Endometrial microvascular endothelial cells (primary cell): ENCODE measurements around the gene CRY2. TPM values are rescaled to one million over a fixed set of nuclear protein-coding genes. Genes with fewer than 3 reads are reported as not detected.

Experiments used
- in situ Hi-C: cut with HindIII; loops from 2 replicates; pipeline ENCODE4 v1.10.0; 2017; ENCODE audit warnings: low sequenced_read_pairs, low pct_unique_long_range_greater_than_20kb; ENCODE audit errors: inconsistent ontology term
- total RNA-seq: library from RNA; depleted of rRNA; stranded (reverse); fragments of >200 nt; gene quantifications from one replicate; pipeline ENCODE4 v1.2.3, GENCODE V29; 2015; ENCODE audit errors: inconsistent ontology term

The CRY2 gene
- total RNA-seq, 1 donor from 2014 or later, result 11.1 TPM

- in situ Hi-C loops, result no loop called here
Measured at GRCh38 chr11:45843158-45843924, 3.9 kb upstream of the CRY2 start.

DNA sequence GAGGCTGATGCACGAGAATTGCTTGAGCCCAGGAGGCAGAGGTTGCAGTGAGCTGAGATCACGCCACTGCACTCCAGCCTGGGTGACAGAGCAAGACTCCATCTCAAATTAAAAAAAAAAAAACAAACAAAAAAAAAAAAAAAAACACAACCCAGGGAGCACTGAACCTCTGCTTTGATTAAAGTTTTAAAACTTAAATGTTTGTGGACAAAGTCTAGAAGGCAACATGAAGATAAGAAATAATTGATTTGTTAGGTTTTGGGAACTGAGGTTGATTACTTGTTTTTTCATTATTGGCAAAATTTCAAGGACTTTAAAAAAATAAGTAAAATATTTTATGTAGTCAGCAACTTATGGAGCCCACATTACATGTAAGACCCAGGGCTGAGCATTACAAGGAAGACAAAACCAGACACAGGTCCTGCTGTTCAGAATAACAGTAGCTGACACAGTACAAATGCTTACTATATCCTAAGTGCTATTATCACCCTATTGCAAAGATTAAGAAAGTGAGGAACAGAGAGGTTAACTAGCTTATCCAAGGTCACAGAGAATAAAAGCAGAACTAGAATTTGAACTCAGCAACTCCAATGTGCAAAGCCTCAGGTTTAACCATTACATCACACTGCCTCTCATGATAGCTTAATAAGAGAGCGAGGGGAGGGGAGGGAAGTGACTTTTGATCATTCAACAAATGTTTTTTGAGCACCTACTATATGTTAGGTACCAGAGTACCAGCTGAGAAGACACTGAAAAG lies 2.3 kb upstream of the CRY2 start:
- in situ Hi-C loops, result no loop called here

DNA sequence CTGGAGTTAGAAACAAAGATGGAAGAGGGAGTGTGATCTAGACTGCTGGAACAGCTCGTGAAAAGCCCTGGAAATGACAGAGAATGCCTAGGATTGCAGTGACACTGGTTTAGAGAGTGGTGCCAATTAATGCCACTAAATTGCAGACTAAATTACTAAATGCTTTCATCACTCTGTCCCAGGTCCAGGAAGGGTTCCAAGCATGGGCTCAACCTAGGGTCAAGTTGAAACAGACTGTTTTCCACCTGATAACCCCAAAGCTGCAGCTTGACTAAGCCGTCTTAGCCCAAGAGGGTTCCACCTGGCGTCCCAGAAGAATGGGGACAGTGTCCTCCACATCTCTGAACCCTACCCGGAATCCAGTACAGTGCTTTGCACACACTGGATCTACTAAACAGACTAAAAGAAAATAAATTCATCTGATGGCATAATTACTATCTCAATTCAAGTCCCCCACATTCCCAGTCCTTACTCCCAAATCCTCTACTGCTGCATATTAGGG lies 1.1 kb upstream of the CRY2 start:
- in situ Hi-C loops, result no loop called here

- in situ Hi-C loops, result no loop called here
Measured at GRCh38 chr11:45847911-45848316, 639 bp downstream of the CRY2 start.

DNA sequence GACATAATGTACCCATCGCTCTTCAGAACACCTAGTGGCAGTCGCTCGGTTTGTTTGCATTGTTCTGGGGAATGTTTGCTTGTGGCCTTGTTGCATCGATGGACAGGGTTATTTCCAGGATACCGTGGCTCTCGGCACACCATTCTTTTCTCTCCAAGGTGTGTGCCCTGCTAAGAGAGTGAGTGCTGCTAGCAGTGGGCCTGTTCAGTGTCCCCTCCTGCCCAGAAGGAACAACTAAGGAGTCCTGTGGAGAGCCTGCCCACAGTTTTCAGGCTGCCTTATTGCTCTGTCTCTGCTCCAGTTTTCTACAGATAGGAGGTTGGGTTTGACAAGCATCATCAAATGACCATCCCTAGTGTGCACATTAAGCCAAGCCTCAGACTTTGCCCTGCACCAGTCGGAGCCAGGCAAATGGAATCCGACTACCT lies 1.4 kb downstream of the CRY2 start:
- in situ Hi-C loops, result no loop called here

GRCh38 chr11:45850446-45850845 lies 3.2 kb downstream of the CRY2 start:
- in situ Hi-C loops, result no loop called here

DNA sequence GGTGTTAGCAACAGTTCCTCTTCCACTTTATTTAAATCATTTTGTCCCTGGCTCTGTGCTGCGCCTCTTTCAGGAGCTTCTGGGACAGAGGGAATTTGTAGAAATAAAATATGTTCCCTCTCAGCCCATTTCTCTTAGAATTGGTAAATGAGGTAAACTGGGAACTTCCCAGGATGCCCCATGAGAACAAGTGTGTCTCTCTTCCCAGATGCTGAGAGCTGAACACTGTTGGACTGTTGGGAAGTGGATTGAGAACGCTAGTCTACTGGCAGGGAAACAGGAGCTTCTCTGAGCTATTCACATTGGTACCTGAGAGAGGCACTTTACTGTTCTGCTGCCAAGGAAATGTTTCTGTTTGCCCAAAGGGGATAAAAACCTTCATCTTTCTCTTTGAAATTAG lies 4.0 kb downstream of the CRY2 start:
- in situ Hi-C loops, result no loop called here

DNA sequence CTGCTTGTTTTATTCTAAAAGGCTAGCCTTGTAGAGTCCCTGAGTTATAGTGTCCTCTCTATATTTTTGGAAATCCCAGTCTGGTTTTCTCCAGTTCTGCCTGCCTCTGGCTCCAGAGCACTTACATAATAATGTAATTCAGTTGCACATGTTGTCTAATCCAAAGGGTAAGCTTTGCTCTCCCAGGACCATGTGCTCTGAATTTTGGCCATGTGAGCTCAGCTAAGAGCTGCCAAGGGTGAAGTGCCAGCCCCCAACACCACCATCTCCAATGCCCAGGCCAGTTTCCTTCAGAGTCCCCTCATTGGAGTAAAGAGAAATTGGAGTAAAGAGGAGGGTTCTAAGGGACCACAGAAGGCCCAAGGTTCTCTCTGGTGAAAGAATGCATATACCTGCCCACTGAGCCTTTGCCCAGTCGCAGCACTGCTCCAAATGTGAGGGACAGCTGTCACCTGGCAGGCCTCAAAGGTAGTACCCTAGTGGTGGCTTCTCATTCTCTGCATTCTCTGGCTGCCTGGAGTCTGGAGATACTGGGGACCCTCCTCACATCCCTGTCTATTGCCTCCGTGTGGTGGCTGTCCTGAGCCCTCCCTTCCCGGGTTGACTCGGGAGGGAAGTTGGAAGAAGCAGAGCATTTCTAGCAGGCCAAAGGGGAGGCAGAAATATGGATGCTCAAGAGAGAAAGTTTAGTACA lies 4.9 kb downstream of the CRY2 start:
- in situ Hi-C loops, result no loop called here

DNA sequence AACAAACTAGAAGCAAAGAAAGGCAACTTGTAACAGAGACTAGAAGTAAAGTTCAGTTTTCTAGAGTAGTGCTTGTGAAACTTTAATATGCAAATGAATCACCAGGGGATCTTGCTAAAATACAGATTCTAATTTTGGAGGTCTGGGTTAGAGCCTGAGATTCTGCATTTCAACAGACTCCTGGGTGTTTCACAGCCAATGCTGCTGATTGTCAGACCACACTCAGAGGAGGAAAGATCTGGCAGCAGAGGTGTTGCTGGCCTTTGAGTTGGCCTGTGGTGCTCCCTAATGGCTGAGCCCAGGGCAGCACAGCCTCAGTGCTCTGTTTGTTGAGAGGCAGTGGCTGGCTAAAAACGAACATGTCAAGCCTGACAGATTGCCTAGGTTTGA lies 5.4 kb downstream of the CRY2 start:
- in situ Hi-C loops, result no loop called here

- in situ Hi-C loops, result no loop called here
Measured at GRCh38 chr11:45853332-45854219, 6.3 kb downstream of the CRY2 start.

- in situ Hi-C loops, result no loop called here
Measured at GRCh38 chr11:45855308-45855707, 8.0 kb downstream of the CRY2 start.

- in situ Hi-C loops, result no loop called here
Measured at GRCh38 chr11:45856044-45856468, 8.8 kb downstream of the CRY2 start.

GRCh38 chr11:45857961-45858474 lies 10.7 kb downstream of the CRY2 start:
- in situ Hi-C loops, result no loop called here

GRCh38 chr11:45858751-45859398 lies 11.6 kb downstream of the CRY2 start:
- in situ Hi-C loops, result no loop called here

DNA sequence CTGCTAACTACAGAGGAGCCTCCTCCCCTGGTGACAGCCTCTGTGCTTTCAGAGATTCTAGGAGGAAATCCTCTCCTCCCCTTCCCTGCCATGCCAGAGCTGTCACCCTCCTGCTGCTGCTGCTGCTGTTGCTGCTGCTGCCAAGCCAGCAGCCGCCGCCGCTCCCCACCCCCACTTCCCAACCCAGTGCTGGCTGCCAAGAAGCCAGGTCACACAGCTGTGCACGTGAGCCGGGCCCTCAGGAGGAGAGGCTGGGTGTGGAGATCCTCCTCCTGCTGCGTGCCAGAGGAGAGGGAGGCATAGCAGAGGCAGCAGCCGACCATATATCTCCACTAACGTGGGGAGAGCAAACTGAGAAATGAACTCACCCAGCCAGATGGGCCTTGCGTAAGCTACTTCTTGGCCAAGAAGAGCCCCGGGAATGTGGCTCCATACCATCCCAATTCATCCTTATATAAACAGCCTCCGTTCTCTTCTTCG lies 12.4 kb downstream of the CRY2 start:
- in situ Hi-C loops, result no loop called here

- in situ Hi-C loops, result no loop called here
Measured at GRCh38 chr11:45860348-45860747, 13.1 kb downstream of the CRY2 start.

DNA sequence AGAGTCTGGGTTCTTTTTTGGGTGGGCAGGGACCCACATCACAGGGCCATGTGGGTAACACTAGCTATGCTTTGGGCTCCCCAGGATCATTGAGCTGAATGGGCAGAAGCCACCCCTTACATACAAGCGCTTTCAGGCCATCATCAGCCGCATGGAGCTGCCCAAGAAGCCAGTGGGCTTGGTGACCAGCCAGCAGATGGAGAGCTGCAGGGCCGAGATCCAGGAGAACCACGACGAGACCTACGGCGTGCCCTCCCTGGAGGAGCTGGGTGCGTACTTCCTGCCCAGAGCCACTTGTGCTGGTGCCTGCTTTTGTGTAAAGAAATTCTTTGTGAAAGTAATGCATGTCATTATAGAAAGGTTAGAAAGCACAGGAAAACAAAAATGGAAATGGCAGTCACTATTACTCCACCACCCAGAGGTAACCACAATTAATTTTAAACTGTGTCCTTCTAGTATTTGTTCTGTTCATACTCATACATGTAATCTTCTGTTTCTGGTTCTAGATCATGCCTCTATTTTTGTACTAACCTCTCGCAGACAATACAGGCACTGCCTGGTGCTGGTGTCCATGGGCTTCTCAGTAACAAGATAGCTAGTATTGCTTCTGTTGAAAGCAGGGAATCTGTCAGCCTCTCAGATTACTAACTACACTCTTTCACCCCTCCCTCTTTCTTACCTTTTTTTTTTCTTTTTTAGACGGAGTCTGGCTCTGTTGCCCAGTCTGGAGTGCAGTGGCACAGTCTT lies 13.7 kb downstream of the CRY2 start:
- in situ Hi-C loops, result no loop called here
